Esophagus muscularis mucosa (tissue), 3 donors: ENCODE results near the gene EAF2.

Source experiments
- CTCF ChIP-seq, 3 experiments: fragments of 200-600 bp in 2 of 3; fragments of 450-650 bp in 1 of 3; sonication (generic) in 2 of 3; IDR thresholded peaks; one replicate each; pipeline ENCODE4 v1.5.1; 2017 to 2019; ENCODE audit warnings: antibody characterized with exemption in 3 of 3, mild to moderate bottlenecking in 2 of 3, moderate library complexity in 1 of 3
- POLR2A ChIP-seq: fragments of 450-650 bp; IDR thresholded peaks from one replicate; pipeline ENCODE4 v1.6.1; 2017; ENCODE audit warnings: antibody characterized with exemption, moderate library complexity, mild to moderate bottlenecking, low read depth
- POLR2AphosphoS5 ChIP-seq, 2 donors: sonication (generic); formaldehyde crosslinking; IDR thresholded peaks; one replicate each; pipeline ENCODE4 v1.6.1; 2017; ENCODE audit warnings: antibody characterized with exemption in 2 of 2

- no peak for TF ChIP-seq CTCF (IDR thresholded peaks at IDR 0.05)
- TF ChIP-seq POLR2A: no peak
- no peak for TF ChIP-seq POLR2AphosphoS5 (IDR thresholded peaks at IDR 0.05)
These were observed 40.6 kb upstream of the EAF2 start for GRCh38 chr3:121794264-121794983.
